H1 (cell line): Measurements from ENCODE around the gene WDR33. TPM values are rescaled to one million over a fixed set of nuclear protein-coding genes. Genes with fewer than 3 reads are reported as not detected.

Experiments used
- CTCF ChIA-PET: fragments of 300-600 bp; sonication (Branson Sonifier 250); formaldehyde crosslinking; loops from one replicate; lab custom pipeline; 2021; ENCODE audit not compliant: partially characterized antibody; lab: Charles Lee
- POLR2A ChIA-PET: fragments of 300-600 bp; sonication (Branson Sonifier 250); formaldehyde crosslinking; loops from one replicate; lab custom pipeline; 2021; ENCODE audit warnings: inconsistent platforms; ENCODE audit not compliant: partially characterized antibody; lab: Charles Lee
- DNase-seq, 2 experiments: peaks; one replicate each; pipeline versions ENCODE4 v3.0.0 to v3.0.0-alpha.2; 2010 to 2022; ENCODE audit warnings: low spot score in 2 of 2, low read depth in 1 of 2, mixed read lengths in 1 of 2
- FAIRE-seq: peaks from 2 replicates; lab custom pipeline; 2011; peaks lifted over from hg19 to GRCh38; lab: Jason Lieb, UNC
- H2AFZ ChIP-seq: 2 replicates; pipeline ENCODE4 v1.8.1; 2012; ENCODE audit warnings: low read length, inconsistent platforms
- H2AK5ac ChIP-seq: 2 replicates; pipeline ENCODE4 v1.6.1; 2013; ENCODE audit warnings: low read depth, low read length
- H2BK120ac ChIP-seq: replicated peaks from 2 replicates; pipeline ENCODE3; 2013; ENCODE audit warnings: low read depth, low read length, inconsistent platforms
- H2BK12ac ChIP-seq: 2 replicates; pipeline ENCODE4 v1.6.1; 2013; ENCODE audit warnings: low read depth, low read length
- H2BK15ac ChIP-seq: 2 replicates; pipeline ENCODE4 v1.6.1; 2013; ENCODE audit warnings: low read length
- H2BK20ac ChIP-seq: 2 replicates; pipeline ENCODE4 v1.6.1; 2013; ENCODE audit warnings: low read length
- H2BK5ac ChIP-seq: 2 replicates; pipeline ENCODE4 v1.6.1; 2013; ENCODE audit warnings: low read depth, low read length
- H3K14ac ChIP-seq: 2 replicates; pipeline ENCODE4 v1.6.1; 2013; ENCODE audit warnings: inconsistent platforms; ENCODE audit not compliant: insufficient read length
- H3K18ac ChIP-seq: 2 replicates; pipeline ENCODE4 v1.6.1; 2013; ENCODE audit warnings: low read length; ENCODE audit errors: extremely low read depth
- H3K23ac ChIP-seq: 2 replicates; pipeline ENCODE4 v1.6.1; 2013; ENCODE audit warnings: inconsistent platforms; ENCODE audit not compliant: insufficient read length
- H3K23me2 ChIP-seq: 2 replicates; pipeline ENCODE4 v1.6.1; 2013; ENCODE audit warnings: low read depth, low read length
- H3K27ac ChIP-seq: 2 replicates; pipeline ENCODE4 v1.6.1; 2011; ENCODE audit warnings: low read depth, low read length, inconsistent platforms
- H3K27me3 ChIP-seq, 4 experiments: replicated peaks in 1 of 4; 1 replicate in 1 of 4; 2 replicates in 3 of 4; pipeline versions ENCODE4 v1.6.1 to v1.8.1; 2011 to 2013; ENCODE audit warnings: low read length in 3 of 4, mild to moderate bottlenecking in 3 of 4, inconsistent platforms in 2 of 4, mixed read lengths in 2 of 4, moderate library complexity in 1 of 4; ENCODE audit not compliant: control insufficient read depth in 3 of 4, insufficient read depth in 3 of 4; ENCODE audit errors: extremely low read depth in 1 of 4
- H3K36me3 ChIP-seq, 4 experiments: 2 replicates each; pipeline versions ENCODE4 v1.6.1 to v1.8.1; 2011 to 2013; ENCODE audit warnings: mild to moderate bottlenecking in 4 of 4, low read length in 3 of 4, moderate library complexity in 2 of 4, control low read depth in 1 of 4, inconsistent platforms in 1 of 4; ENCODE audit not compliant: insufficient read depth in 4 of 4, control insufficient read depth in 2 of 4
- H3K4ac ChIP-seq: replicated peaks from 2 replicates; pipeline ENCODE3; 2013; ENCODE audit warnings: low read length, low read depth, mixed read lengths, inconsistent platforms; ENCODE audit not compliant: insufficient read length
- H3K4me1 ChIP-seq, 4 experiments: replicated peaks in 1 of 4; 1 replicate in 1 of 4; 2 replicates in 3 of 4; pipeline versions ENCODE4 v1.6.1 to v1.8.1; 2011 to 2013; ENCODE audit warnings: low read length in 3 of 4, inconsistent platforms in 2 of 4, mixed read lengths in 1 of 4; ENCODE audit not compliant: insufficient read depth in 4 of 4, control insufficient read depth in 3 of 4
- H3K4me2 ChIP-seq, 2 experiments: 2 replicates each; pipeline versions ENCODE4 v1.6.1 to v1.8.1; 2011 to 2013; ENCODE audit warnings: low read depth in 2 of 2, low read length in 2 of 2, control low read depth in 1 of 2, inconsistent platforms in 1 of 2, mild to moderate bottlenecking in 1 of 2; ENCODE audit not compliant: insufficient read depth in 1 of 2
- H3K4me3 ChIP-seq, 4 experiments: fragments of 200-600, 300-600 bp in 1 of 4; sonication (generic), shearing (Covaris generic), sonication (Bioruptor Twin) in 1 of 4; 2 replicates each; pipeline versions ENCODE4 v1.5.1 to v1.8.1; 2011 to 2016; ENCODE audit warnings: low read length in 4 of 4, low read depth in 3 of 4, control low read depth in 2 of 4, inconsistent platforms in 2 of 4, mild to moderate bottlenecking in 2 of 4, mixed read lengths in 1 of 4, moderate library complexity in 1 of 4; ENCODE audit not compliant: insufficient read depth in 2 of 4; ENCODE audit errors: extremely low read depth in 1 of 4
- H3K56ac ChIP-seq: replicated peaks from 2 replicates; pipeline ENCODE3; 2013; ENCODE audit warnings: low read depth, mild to moderate bottlenecking, mixed read lengths, low read length, inconsistent platforms; ENCODE audit not compliant: insufficient read length
- H3K79me1 ChIP-seq: 2 replicates; pipeline ENCODE4 v1.6.1; 2013; ENCODE audit warnings: low read depth, low read length, control low read depth
- H3K79me2 ChIP-seq, 2 experiments: 2 replicates each; pipeline versions ENCODE4 v1.6.1 to v1.8.1; 2012 to 2013; ENCODE audit warnings: low read length in 2 of 2, mild to moderate bottlenecking in 2 of 2, inconsistent platforms in 1 of 2; ENCODE audit not compliant: insufficient read depth in 2 of 2, control insufficient read depth in 1 of 2
- H3K9ac ChIP-seq, 4 experiments: replicated peaks in 1 of 4; 1 replicate in 1 of 4; 2 replicates in 3 of 4; pipeline versions ENCODE4 v1.6.1 to v1.8.1; 2011 to 2013; ENCODE audit warnings: low read depth in 3 of 4, low read length in 3 of 4, control low read depth in 2 of 4, mild to moderate bottlenecking in 2 of 4, moderate library complexity in 2 of 4, inconsistent platforms in 1 of 4; ENCODE audit errors: extremely low read depth in 1 of 4
- H3K9me3 ChIP-seq, 2 experiments: 2 replicates each; pipeline versions ENCODE4 v1.6.1 to v1.8.1; 2012 to 2013; ENCODE audit warnings: mild to moderate bottlenecking in 2 of 2, moderate library complexity in 2 of 2, control low read depth in 1 of 2, inconsistent platforms in 1 of 2, low read depth in 1 of 2, low read length in 1 of 2, mixed read lengths in 1 of 2; ENCODE audit not compliant: insufficient read depth in 2 of 2
- H4K20me1 ChIP-seq, 2 experiments: replicated peaks in 1 of 2; 2 replicates each; pipeline versions ENCODE3 to v1.8.1; 2011 to 2013; ENCODE audit warnings: inconsistent platforms in 2 of 2, low read length in 2 of 2, mild to moderate bottlenecking in 1 of 2; ENCODE audit not compliant: insufficient read depth in 2 of 2, control insufficient read depth in 1 of 2
- H4K5ac ChIP-seq: 2 replicates; pipeline ENCODE4 v1.6.1; 2013; ENCODE audit warnings: low read length, low read depth, mixed read lengths, inconsistent platforms; ENCODE audit not compliant: insufficient read length
- H4K8ac ChIP-seq: 2 replicates; pipeline ENCODE4 v1.8.0; 2013; ENCODE audit warnings: mild to moderate bottlenecking, moderate library complexity, low read length, inconsistent platforms; ENCODE audit not compliant: insufficient read depth; ENCODE audit errors: extremely low read depth
- H4K91ac ChIP-seq: replicated peaks from 2 replicates; pipeline ENCODE3; 2013; ENCODE audit warnings: low read length, mixed read lengths, inconsistent platforms; ENCODE audit not compliant: insufficient read length
- BCL11A ChIP-seq, 2 experiments: IDR thresholded peaks; one replicate each; pipeline ENCODE4 v1.6.1; 2011; ENCODE audit warnings: low read depth in 2 of 2, low read length in 2 of 2, mild to moderate bottlenecking in 2 of 2
- CHD2 ChIP-seq: IDR thresholded peaks from 2 replicates; pipeline ENCODE4 v1.6.1; 2012; ENCODE audit warnings: low read length, improper control_type of control experiment
- EZH2 ChIP-seq: fragments of 200-600 bp; sonication (generic); IDR thresholded peaks from 2 replicates; pipeline ENCODE4 v1.7.1; 2012; ENCODE audit warnings: low read depth, mild to moderate bottlenecking, moderate library complexity, low read length, inconsistent platforms; ENCODE audit not compliant: severe bottlenecking
- GABPA ChIP-seq: IDR thresholded peaks from 2 replicates; pipeline ENCODE4 v1.6.1; 2011; ENCODE audit warnings: mild to moderate bottlenecking, low read length, moderate library complexity, borderline replicate concordance; ENCODE audit not compliant: insufficient read depth
- HDAC2 ChIP-seq, 2 experiments: fragments of 300-600 bp in 1 of 2; sonication (generic) in 1 of 2; IDR thresholded peaks; 2 replicates each; pipeline ENCODE4 v1.6.1; 2011 to 2012; ENCODE audit warnings: low read depth in 2 of 2, low read length in 2 of 2, mild to moderate bottlenecking in 2 of 2, moderate library complexity in 2 of 2, borderline replicate concordance in 1 of 2, inconsistent platforms in 1 of 2
- KDM1A ChIP-seq: fragments of 200-600, 300-600 bp; sonication (generic); IDR thresholded peaks from 2 replicates; pipeline ENCODE4 v1.7.1; 2016; ENCODE audit warnings: mild to moderate bottlenecking, low read length, borderline replicate concordance
- KDM5A ChIP-seq: fragments of 200-600 bp; IDR thresholded peaks from 2 replicates; pipeline ENCODE4 v1.7.1; 2012; ENCODE audit warnings: mild to moderate bottlenecking, low read length, inconsistent platforms, mixed read lengths
- RBBP5 ChIP-seq: IDR thresholded peaks from 2 replicates; pipeline ENCODE4 v1.7.1; 2012; ENCODE audit warnings: low read depth, mild to moderate bottlenecking, inconsistent platforms, low read length, moderate library complexity, borderline replicate concordance
- RXRA ChIP-seq: IDR thresholded peaks from 2 replicates; pipeline ENCODE4 v1.6.1; 2011; ENCODE audit warnings: low read depth, mild to moderate bottlenecking, low read length, moderate library complexity; ENCODE audit not compliant: insufficient read depth
- SIN3A ChIP-seq, 2 experiments: IDR thresholded peaks in 1 of 2; conservative IDR thresholded peaks in 1 of 2; 2 replicates each; pipeline ENCODE4 v1.6.1; 2011 to 2012; ENCODE audit warnings: low read length in 2 of 2, improper control_type of control experiment in 1 of 2, low read depth in 1 of 2, mild to moderate bottlenecking in 1 of 2
- ZNF274 ChIP-seq: IDR thresholded peaks from 2 replicates; pipeline ENCODE4 v1.7.0; 2012; ENCODE audit warnings: low read length, borderline replicate concordance; ENCODE audit errors: extremely low read depth
- WGBS, 2 experiments: shearing (Covaris generic) in 1 of 2; methylation state at CpG; one replicate each; pipeline versions ENCODE4 v1.1.6 to v1.1.7; 2013 to 2015; ENCODE audit warnings: low lambda C conversion rate in 2 of 2, mixed read lengths in 2 of 2, inconsistent platforms in 1 of 2, low coverage in 1 of 2, missing lambda C conversion rate in 1 of 2; ENCODE audit not compliant: insufficient replicate concordance in 2 of 2, insufficient coverage in 1 of 2, insufficient read length in 1 of 2; ENCODE audit errors: extremely low coverage in 1 of 2, missing lambda C conversion rate in 1 of 2; 5-methylcytosine and 5-hydroxymethylcytosine counted together
- polyA plus RNA-seq, 7 experiments: library from polyadenylated mRNA; depleted of rRNA in 3 of 7; stranded (reverse) in 5 of 7; unstranded in 2 of 7; fragments of >200 nt in 5 of 7; fragments of 200-250 nt in 2 of 7; gene quantifications; 1 replicate in 5 of 7; 2 replicates in 1 of 7; 4 replicates in 1 of 7; pipeline versions ENCODE4 v1.2.1 to v1.2.3, GENCODE V29; 2011 to 2013; ENCODE audit warnings: missing spikeins in 2 of 7, mixed read lengths in 2 of 7
- total RNA-seq: library from RNA; stranded (reverse); fragmentation: NEBNext Ultra II Directional; extraction: Animal tissue kit (Norgen Biotek cat#: 25700); gene quantifications from 2 replicates; pipeline ENCODE4 v1.2.1, GENCODE V29; 2021
- TF ChIP-seq, protein P1 (sequence below): IDR thresholded peaks from 2 replicates; pipeline ENCODE4 v1.6.1; 2012; ENCODE audit warnings: inconsistent platforms

The WDR33 gene
- total and polyA plus RNA-seq, 2 of the 8 experiments (the other 6 are each of a cell fraction or from before 2014, with no cell fraction given), result 18.1 to 82.7 TPM

DNA sequence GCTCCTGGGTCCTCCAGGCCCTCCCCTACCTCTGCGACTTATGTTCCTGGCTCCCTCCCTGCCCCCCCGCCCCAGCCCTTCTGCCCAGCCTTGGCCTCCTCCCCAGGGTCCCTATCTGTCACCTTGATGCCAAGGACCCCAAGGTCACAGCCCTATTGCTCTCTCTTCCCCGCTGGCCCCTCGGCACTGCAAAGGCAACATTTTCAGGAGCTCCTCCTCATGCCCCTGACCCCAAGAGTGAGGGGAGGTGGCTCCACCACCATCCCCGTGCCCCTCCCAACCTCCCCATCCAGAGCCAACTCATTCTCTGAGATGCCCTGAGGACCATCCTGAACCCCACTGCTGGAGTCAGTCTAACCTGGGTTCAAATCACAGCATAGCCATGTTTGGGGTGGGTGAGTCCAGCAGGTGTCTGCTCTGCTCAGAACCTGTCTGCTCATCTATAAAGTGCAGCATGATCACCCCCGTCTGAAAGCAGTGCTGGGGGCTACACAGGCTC is 147.4 kb downstream of the WDR33 start:
- no peak overlapping the region for H2AFZ ChIP-seq
- peaks cover 9 to 33% (median 25%) of the 10 kb centered on the region in 4 experiments for H3K27me3 ChIP-seq
- no peak overlapping the region for H2BK15ac ChIP-seq
- no peak overlapping the region for H4K5ac ChIP-seq
- no peak overlapping the region for H3K14ac ChIP-seq
- H3K27ac ChIP-seq, result no peak overlapping the region
- H2BK20ac ChIP-seq, result no peak overlapping the region
- H3K4me3 ChIP-seq, result peak overlapping the region in 1 of 4 experiments; percentile 63; a peak in 2 of 8 replicates
- peak overlapping the region; percentile 43 to 71; a peak in 3 of 4 replicates for H3K4me2 ChIP-seq
- no peak overlapping the region for H3K23ac ChIP-seq
- ChIA-PET POLR2A (interaction anchor here (1.1 to 3.8 kb wide), 2 partner anchors 12 to 148 kb away, joined by 3 to 21 read pairs; partner anchors contain the start of genes LIMS2 and WDR33), CTCF (interaction anchor here (0.7 to 4.1 kb wide), 8 partner anchors 10 to 72 kb away, joined by 3 to 15 read pairs (median 5); no protein-coding TSS in a partner anchor)
- no peak overlapping the region for H4K91ac ChIP-seq
- H2BK120ac ChIP-seq, result no peak overlapping the region
- FAIRE-seq (no peak), DNase-seq (no peak)
- H3K18ac ChIP-seq, result no peak overlapping the region
- H3K9ac ChIP-seq, result no peak overlapping the region
- no peaks in the 10 kb centered on the region for H3K79me2 ChIP-seq
- 88% methylated on average over 5 of the region's 6 CpGs; no CpG with 5 or more reads in 1 of the 2 experiments for WGBS, 2 experiments
- no peak overlapping the region for H2BK12ac ChIP-seq
- no peak overlapping the region for H2AK5ac ChIP-seq
- no peaks in the 10 kb centered on the region for H4K20me1 ChIP-seq
- H4K8ac ChIP-seq, result no peak overlapping the region
- H3K79me1 ChIP-seq, result no peaks in the 10 kb centered on the region
- no peak overlapping the region for H3K56ac ChIP-seq
- no peaks in the 10 kb centered on the region for H3K36me3 ChIP-seq
- H3K4me1 ChIP-seq, result peaks cover 0 to 3% (median 0%) of the 10 kb centered on the region in 4 experiments; a peak in 4 of 7 replicates
- no peak overlapping the region for H3K4ac ChIP-seq
- H2BK5ac ChIP-seq, result no peak overlapping the region
- H3K9me3 ChIP-seq, result no peaks in the 10 kb centered on the region
- H3K23me2 ChIP-seq, result peaks cover 3% of the 10 kb centered on the region; the same call in 1 of the 2 replicates
- TF ChIP-seq HDAC2 (IDR thresholded peaks at IDR 0.05; ENCODE audit: borderline replicate concordance in 1 of 2, low read depth in 2 of 2, low read length in 2 of 2), result no peak
- TF ChIP-seq EZH2, result no peak
- TF ChIP-seq KDM5A, result no peak
- TF ChIP-seq BCL11A (IDR thresholded peaks at IDR 0.05; ENCODE audit: low read depth in 2 of 2, low read length in 2 of 2), result no peak
- no peak for TF ChIP-seq GABPA
- TF ChIP-seq CHD2, result no peak
- no peak for TF ChIP-seq KDM1A
- TF ChIP-seq SIN3A (conservative IDR thresholded peaks at IDR 0.05 in 1 of 2, IDR thresholded peaks at IDR 0.05 in 1 of 2; ENCODE audit: low read depth in 1 of 2, low read length in 2 of 2), result no peak
- no peak for TF ChIP-seq RBBP5
- TF ChIP-seq, protein P1, sequence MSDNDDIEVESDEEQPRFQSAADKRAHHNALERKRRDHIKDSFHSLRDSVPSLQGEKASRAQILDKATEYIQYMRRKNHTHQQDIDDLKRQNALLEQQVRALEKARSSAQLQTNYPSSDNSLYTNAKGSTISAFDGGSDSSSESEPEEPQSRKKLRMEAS, result no peak
- TF ChIP-seq RXRA, result no peak
- no peak for TF ChIP-seq ZNF274
